EH (cell line): Measurements from ENCODE around the gene ERMP1.
"Not testable (repeated sequence)": the region's sequence is repeated elsewhere in the genome, so short reads cannot be mapped to it uniquely, and the experiment has no call there.

ENCODE experiments used
- DNase-seq: peaks from one replicate; pipeline ENCODE4 v3.0.0-alpha.2; 2015; ENCODE audit warnings: low read depth

ERMP1 gene

GRCh38 chr9:5832538-5833529 lies at the start of gene ERMP1:
Gene ERMP1 (minus strand): TSS chr9:5833117. CDS start chr9:5833027, 90 bp downstream.
- peak; percentile 83 for DNase-seq

GRCh38 chr9:5882244-5883012 lies 49.5 kb upstream of the ERMP1 start:
- not testable (repeated sequence) for DNase-seq

DNA sequence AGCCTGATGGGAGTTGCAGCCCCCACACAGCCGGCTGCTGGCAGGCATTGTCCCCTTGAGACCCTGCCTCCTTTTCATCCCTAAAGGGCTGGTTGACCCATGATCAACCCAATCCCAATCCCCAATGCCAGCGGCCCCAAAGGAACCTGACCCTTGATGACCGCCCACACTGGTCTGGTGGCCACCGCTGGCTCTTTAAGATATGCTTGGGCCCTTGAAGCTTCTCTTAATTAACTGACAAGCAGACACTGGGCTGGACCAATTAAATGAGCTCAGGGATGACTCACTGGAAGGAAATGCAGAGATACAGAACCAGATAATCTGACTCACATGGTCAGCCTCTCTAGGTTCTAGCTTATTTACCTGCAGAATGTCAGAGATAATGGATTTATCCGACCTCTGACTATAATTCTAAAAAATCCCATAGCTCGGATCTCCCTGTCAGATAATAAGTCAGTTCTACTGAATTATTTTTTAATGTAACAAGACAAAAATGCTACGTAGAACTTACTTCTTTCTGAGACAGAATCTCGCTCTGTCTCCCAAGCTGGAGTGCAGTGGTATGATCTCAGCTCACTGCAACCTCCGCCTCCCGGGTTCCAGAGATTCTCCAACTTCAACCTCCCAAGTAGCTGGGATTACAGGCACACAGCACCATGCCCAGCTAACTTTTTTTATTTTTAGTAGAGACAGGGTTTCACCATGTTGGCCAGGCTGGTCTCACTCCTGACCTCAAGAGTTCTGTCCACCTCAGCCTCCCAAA lies 46.7 kb upstream of the ERMP1 start:
- DNase-seq = peak; percentile 94

DNA sequence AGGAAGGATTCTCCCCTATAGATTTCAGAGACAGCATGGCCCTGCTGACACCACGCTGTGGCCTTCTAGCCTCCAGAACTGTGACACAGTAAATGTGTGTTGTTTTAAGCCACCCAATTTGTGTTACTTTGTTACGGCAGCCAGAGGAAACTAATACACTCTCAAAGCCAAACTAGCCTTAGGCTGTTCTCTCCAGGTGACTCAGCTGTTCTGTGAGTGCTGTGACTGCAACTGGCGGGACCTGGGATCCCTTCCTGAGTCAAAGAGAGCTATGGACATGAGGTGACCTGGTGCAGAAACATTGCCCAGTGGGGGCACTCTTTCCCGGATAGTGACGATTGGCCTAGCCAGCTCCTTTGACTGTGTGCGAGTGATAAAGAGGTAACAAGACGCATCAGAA lies 43.8 kb upstream of the ERMP1 start:
- peak; percentile 6 for DNase-seq

- no peak for DNase-seq
These were observed 43.1 kb upstream of the ERMP1 start for GRCh38 chr9:5876026-5876425.

- no peak for DNase-seq
These were observed 41.1 kb upstream of the ERMP1 start for GRCh38 chr9:5874048-5874447.

DNA sequence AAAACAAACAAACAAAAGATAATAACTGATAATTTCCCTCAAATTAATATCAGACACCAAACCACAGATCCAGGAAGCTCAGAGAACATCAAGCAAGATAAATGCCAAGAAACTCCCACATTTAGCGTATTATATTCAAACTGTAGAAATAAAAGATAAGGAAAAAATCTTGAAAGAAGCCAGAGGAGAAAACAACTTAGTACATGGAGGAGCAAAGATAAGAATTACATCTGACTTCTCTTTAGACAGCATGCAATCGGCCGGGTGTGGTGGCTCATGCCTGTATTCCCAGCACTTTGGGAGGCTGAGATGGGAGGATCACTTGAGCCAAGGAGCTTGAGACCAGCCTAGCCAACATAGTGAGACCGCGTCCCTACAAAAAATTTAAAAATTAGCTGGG lies 40.5 kb upstream of the ERMP1 start:
- DNase-seq = no peak

GRCh38 chr9:5872511-5872910 lies 39.6 kb upstream of the ERMP1 start:
- peak; percentile 55 for DNase-seq

DNA sequence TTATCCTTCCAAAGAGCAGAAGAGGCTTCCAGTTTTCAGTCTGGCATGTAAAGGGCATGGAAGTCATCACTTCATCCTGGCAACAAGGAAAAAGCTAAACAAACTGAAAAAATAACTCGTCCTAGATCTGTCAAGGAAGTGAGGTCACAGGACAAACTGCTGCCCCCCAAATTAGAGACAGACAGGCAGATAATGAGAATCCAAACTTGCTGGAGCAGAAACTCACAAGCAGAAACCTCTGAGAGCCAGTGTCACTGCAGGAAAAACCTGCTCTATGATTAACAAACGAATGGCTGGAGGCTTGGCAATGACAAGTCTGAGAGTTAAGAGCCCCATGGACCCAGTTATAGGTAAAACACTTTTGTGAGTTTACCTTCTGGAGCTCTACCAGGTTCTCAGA lies 38.9 kb upstream of the ERMP1 start:
- DNase-seq = no peak

GRCh38 chr9:5870691-5871090 lies 37.8 kb upstream of the ERMP1 start:
- no peak for DNase-seq

DNA sequence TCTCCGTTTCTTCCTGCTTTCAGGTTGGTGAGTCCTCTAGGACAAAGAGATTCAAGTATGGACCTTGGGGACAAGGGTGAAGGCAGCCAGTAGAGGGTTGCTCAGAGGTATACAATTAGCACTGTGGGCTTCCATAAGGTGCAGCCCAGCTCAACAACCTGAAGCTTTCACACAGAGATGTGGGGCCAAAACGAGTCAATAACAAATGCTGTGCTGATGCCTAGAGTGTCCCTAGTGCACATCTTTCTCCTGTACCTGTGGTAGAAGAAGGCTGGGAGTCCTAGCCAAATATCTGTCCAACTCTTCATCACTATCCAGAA lies 37.1 kb upstream of the ERMP1 start:
- DNase-seq = no peak

DNA sequence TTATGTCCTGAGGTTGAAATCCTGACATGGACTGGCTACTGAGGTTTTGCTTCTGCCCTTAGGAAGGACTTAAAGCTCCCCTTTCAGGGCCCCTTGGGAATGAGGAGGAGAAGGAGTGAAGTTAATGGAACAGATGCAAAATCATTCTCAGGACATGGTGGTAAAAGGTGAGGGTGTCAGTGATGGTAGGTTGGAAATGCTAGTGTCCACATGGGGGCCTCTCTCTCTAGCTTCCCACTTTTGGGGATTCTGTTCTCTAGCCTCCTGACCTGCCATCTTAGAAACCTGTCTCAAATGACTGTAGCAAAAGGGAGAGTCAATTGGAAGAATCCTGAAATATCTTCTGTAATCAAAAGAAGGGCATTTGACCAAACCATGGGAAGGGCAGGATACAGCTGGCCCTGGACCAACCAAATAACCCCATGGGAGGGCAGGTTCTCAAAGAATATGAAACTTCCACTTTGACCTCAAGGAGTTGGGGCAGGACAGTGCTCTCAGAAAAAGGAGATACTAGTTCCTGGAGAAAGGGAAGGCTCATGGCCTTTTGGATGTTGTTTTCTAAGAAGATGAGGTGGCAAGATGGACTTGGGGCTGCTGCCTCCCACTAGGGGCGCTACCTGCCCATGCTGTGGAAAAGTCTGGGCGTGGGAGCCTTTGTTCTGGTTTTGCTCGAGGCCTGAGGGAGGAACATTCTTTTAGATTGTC lies 36.5 kb upstream of the ERMP1 start:
- no peak for DNase-seq

GRCh38 chr9:5868235-5868634 lies 35.3 kb upstream of the ERMP1 start:
- DNase-seq = no peak

DNA sequence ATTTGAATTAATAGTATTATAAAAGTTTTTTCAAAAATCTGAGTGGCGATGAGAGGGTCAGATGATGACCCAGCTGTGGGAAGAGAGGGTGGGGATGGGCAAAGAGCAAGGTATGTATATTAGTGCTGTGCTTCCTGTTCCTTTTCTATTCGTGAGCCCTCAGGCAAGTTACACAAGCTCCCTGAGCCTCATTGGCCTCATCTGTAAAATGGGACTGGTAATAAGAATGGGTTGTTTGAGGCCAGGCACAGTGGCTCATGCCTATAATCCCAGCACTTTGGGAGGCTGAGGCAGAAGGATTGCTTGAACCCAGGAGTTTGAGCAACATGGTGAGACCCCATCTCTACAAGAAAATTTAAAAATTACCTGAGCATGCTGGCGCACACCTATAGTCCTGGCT lies 33.8 kb upstream of the ERMP1 start:
- no peak for DNase-seq

GRCh38 chr9:5866272-5866671 lies 33.4 kb upstream of the ERMP1 start:
- no peak for DNase-seq

- DNase-seq = no peak
These were observed 31.5 kb upstream of the ERMP1 start for GRCh38 chr9:5864446-5864845.

DNA sequence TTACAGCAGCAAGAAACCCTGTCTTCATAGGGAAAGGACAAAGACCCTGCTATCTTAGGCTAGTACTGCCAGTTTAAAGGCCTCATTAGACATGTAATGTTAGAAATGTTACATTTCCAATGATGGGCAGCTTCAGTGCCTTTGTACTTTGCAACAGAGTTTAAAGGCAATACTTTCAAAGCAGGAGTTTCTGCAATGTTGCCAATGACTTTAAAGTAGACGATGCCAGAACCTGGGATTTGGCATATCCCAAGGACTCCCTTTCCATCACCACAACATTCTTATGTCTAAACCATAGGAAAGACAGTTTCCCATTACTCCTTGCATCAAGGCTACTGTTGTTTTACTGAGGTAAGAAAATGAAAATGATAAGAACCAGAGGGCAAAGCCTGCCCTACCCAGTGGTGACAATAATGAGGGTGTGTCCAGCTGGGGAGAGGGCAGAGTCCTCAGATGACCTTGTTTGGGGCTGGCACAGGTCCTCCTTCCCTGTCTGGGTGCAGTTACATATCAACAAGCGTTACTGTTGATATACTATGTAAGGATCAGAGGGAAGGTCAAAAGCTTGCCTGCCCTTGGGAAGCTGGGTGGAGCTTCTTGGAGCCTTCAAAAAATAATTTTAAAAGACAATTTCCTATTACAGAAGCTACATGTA lies 30.3 kb upstream of the ERMP1 start:
- DNase-seq = no peak

DNA sequence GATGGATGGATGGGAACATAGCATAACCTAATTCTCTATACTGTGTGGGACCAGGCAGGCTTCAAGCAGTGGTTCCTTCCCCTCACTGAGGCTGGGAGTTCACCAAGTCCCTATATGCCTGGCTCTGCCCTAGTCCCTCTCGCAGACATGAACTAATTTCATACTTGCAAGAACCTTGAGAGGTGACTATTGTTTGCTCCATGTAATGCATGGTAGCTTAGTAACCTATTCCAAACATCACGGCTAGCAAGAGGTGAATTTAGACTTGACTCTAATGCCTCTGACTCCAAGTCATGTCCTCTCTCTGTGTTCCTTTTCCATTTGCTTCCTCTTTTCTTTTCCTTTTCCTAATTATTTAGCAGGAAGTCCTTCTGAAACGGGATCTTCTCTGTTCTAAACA lies 25.9 kb upstream of the ERMP1 start:
- DNase-seq = no peak

GRCh38 chr9:5857928-5858327 lies 25.0 kb upstream of the ERMP1 start:
- no peak for DNase-seq

DNA sequence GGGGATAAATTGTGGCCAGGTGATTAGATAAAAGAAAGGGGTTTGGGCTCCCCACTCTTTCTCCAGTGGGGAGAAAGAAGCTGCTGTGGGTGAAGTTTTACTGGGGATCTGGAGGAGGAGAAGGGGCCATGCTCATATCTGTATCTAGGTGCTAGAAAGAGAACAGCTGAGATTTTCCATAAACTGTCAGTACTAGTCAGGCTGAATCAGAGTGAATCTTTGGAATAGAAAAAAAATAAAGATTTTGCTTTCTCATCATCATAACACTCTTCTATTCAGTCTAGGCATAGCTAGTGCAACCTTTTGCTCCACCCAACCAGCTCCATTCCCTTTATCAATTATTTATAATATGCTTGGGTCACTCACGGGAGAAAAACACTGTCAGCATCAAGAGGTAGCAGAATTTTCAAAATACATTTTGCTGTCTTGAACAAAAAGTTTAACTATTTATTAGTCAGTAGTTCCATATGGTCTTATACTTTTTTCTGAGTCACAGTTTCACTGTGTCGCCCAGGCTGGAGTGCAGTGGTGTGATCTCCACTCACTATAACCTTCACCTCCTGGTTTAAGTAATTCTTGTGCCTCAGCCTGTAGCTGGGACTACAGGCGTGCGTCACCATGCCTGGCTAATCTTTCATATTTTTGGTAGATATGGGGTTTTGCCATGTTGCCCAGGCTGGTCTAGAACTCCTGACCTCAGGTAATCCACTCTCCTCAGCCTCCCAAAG lies 21.3 kb upstream of the ERMP1 start:
- DNase-seq = no peak

DNA sequence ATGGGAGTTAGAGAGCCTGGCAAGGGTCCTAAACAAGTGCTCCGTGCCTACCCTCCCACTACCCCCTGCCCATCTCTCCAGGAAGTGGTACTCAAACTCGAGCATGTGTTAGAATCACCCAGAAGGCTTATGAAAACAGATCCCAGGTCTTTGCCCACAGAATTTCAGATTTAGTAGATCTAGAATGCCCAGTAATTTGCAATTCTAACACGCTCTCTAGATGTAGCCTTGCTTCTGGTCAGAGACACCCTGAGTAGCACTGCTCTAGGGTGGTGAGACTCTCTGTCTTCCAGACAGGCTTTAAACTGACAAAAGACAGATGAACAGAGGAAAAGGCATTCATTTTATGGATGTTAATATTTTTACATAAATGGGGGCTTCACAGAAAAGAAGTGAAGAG lies 20.7 kb upstream of the ERMP1 start:
- DNase-seq = no peak
